ENCODE results near the gene INPP5K.

INPP5K gene

DNA sequence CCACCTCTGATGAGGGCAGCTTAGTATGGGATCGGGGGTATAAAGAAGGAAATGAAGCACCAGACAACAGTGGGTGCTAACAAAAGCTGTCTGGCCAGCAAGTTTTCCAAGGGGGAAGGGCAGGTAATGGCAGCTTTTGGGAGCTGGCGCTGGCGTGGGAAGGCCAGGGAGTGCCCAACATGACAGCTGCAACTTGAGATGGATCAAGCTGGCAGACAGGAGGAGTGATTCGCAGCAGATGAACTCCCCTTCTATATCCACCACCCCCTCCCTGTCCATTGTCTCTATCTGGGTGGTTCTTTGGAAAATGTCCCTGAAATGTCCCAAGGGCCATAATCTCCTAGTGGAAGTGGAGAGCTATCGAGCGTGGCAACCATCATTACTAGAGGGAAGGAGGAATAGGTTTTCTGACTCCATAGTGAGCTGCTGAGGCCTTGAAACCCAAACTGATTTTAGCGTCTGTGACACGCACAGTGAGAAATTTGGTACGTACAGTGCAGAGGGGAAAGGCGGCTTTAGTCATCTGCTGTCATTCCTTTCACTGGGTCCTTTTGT lies 4.8 kb upstream of the INPP5K start:
- CTCF ChIA-PET = interaction anchor here (1.1 to 3.3 kb wide), 4 partner anchors 11 to 159 kb away, joined by 3 to 8 read pairs (median 6); no protein-coding TSS in a partner anchor
- DNase-seq (ENCODE audit: extremely low spot score) = no peak
- POLR2A ChIA-PET = no interaction called here
- TF ChIP-seq, protein P1, sequence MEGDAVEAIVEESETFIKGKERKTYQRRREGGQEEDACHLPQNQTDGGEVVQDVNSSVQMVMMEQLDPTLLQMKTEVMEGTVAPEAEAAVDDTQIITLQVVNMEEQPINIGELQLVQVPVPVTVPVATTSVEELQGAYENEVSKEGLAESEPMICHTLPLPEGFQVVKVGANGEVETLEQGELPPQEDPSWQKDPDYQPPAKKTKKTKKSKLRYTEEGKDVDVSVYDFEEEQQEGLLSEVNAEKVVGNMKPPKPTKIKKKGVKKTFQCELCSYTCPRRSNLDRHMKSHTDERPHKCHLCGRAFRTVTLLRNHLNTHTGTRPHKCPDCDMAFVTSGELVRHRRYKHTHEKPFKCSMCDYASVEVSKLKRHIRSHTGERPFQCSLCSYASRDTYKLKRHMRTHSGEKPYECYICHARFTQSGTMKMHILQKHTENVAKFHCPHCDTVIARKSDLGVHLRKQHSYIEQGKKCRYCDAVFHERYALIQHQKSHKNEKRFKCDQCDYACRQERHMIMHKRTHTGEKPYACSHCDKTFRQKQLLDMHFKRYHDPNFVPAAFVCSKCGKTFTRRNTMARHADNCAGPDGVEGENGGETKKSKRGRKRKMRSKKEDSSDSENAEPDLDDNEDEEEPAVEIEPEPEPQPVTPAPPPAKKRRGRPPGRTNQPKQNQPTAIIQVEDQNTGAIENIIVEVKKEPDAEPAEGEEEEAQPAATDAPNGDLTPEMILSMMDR (IDR thresholded peaks at IDR 0.05; ENCODE audit: control extremely low read depth, extremely low read depth, low read depth, missing control alignments) = no peak

DNA sequence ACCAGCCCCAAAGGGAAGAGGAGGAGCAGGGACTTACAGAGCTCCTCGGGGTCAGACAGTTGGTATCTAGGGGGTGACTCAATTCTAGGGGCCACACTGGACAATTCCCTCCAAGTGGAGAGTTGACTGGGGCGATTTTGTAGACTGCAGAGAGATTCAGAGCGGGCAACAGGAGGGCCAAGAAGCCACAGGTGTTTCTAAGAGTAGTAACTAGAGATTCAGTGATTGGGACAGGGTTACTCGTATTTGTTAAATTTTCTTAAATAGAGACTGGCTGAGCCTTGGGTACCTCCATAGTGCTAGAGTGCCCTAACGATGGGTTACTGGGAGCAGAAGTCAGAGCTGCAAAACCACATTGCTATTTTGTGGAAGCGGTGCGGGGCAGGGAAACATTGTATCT lies 3.3 kb upstream of the INPP5K start:
- ChIA-PET CTCF (interaction anchor here (1.1 to 3.3 kb wide), 7 partner anchors 10 to 154 kb away, joined by 3 to 13 read pairs (median 6); no protein-coding TSS in a partner anchor), POLR2A (interaction anchor here (0.5 kb wide), 1 partner anchor 87 kb away, joined by 6 read pairs; no protein-coding TSS in a partner anchor)
- no peak for DNase-seq (ENCODE audit: extremely low spot score)
- TF ChIP-seq, protein P1 (IDR thresholded peaks at IDR 0.05; ENCODE audit: control extremely low read depth, extremely low read depth, low read depth, missing control alignments) = no peak

DNA sequence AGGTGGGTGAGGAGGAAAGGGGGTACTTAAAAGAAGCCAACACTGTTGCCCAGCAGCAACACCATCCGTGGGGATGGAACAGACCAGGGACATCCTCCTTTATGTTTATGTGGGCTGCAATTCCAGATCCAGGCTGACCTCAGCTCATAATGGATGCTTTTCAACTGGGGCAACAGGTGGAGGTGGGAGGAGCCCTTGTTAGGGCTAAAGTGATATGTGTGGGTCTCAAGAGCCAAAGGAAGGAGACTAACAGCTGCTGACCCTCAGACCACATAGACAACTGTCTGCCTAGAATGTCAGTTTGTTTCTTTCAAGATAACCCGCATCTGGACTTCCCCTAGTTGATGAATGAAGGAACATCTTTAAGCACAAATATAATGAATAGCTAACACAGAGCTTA lies 2.0 kb upstream of the INPP5K start:
- ChIA-PET CTCF (interaction anchor here (1.0 to 3.6 kb wide), 7 partner anchors 9 to 153 kb away, joined by 3 to 36 read pairs (median 7); no protein-coding TSS in a partner anchor), POLR2A (no interaction called here)
- TF ChIP-seq, protein P1 (IDR thresholded peaks at IDR 0.05; ENCODE audit: control extremely low read depth, extremely low read depth, low read depth, missing control alignments) = no peak
- no peak for DNase-seq (ENCODE audit: extremely low spot score)

DNA sequence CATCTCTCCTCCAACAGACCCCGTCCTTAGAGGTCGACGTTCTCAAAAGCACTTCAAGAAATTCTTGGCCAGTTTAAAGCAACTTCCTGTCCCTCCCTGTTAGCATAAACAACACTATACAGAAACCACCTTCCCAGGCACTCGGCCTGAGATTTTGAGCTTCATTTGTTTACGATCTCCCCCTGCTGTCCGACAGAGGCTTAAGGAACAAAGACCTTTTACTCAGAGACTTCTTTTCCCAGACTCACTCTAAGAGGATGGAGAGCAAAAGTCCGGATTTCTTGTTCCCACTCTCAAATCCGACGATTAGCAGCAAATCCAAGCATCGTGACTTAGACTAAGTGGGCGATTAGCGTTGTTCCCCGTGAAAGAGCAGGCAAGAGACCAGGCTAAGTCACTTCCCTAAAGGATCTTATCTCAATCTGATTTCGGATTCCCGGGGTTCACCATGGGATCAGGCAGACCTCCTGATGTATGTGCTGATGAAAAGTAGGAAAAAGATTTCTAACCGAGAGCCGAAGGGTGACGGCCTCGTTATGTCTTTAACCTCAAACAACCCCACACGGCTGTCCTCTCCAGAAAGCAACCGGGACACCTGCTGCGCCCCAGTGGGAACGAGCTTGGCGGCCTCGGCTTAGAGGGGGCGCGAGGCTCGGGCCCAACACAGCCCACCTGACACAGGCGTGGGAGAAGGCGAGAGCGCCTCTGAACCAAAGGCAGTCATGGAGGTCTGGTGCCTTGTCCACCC lies 598 bp downstream of the INPP5K start:
- TF ChIP-seq, protein P1 (IDR thresholded peaks at IDR 0.05; ENCODE audit: control extremely low read depth, extremely low read depth, low read depth, missing control alignments) = peak; percentile 76
- POLR2A ChIA-PET = interaction anchor here (0.5 to 1.2 kb wide), 5 partner anchors 11 to 127 kb away, joined by 3 to 6 read pairs (median 5); no protein-coding TSS in a partner anchor
- DNase-seq (ENCODE audit: extremely low spot score) = peak; percentile 77
- CTCF ChIA-PET = interaction anchor here (0.6 to 3.6 kb wide), 33 partner anchors 11 to 393 kb away, joined by 3 to 80 read pairs (median 6); partner anchors contain the start of genes CRK, MYO1C, RILP and TRARG1

DNA sequence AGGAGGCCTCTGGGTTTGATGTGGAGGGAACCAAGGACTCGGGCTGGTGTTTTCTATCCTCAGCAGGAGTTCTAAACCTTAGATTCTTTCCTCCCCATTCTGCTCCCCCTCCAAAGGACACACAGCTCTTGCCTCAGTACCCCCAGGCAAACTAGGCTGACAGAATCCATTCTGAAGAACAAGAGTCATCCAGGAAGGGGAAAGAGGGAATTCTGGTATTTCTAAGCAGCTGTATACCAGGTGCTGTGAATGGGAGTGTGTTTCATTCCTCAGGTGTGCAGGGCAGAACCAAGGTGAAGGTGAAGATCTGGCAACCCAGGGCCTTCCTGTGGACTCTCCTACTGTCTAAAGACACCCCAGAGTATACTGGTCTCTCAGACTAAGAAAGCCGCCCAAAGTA lies 4.1 kb downstream of the INPP5K start:
- POLR2A ChIA-PET = no interaction called here
- TF ChIP-seq, protein P1 (IDR thresholded peaks at IDR 0.05; ENCODE audit: control extremely low read depth, extremely low read depth, low read depth, missing control alignments) = no peak
- CTCF ChIA-PET = interaction anchor here (1.2 to 2.3 kb wide), 4 partner anchors 10 to 147 kb away, joined by 3 to 13 read pairs (median 4); no protein-coding TSS in a partner anchor
- DNase-seq (ENCODE audit: extremely low spot score) = no peak

DNA sequence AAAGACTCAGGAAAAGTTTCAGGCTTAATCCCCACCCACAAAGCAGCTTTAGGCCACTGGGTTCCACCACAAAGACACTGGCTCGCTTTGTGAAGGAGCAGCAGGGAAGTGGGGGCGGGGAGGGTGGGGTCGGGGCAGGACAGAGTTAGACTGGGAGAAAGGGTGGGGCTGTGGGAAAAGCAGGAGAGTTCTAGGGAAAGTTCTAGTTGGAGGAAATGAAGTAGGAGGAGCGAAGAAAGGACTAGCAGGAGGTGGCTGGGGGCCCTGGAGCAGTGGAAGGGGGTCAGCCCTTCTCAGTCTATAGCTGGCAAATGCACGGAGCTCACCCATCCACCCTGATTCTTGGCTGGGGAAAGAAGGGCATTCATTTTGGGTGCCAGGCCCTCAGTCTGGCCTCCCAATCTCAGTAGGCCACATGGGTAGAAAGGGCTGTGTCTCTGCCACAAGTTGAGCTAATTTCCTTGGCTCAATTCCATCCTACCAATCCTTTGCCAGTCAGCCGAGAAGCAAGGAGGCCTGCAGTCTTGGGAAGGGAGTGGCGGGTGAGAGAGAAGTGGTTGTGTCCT lies 4.6 kb downstream of the INPP5K start:
- no peak for DNase-seq (ENCODE audit: extremely low spot score)
- ChIA-PET CTCF (interaction anchor here (1.7 to 2.3 kb wide), 2 partner anchors 14 to 147 kb away, joined by 4 to 13 read pairs; no protein-coding TSS in a partner anchor), POLR2A (no interaction called here)

More for the DNA sequence above, 4.6 kb downstream of the INPP5K start:
- TF ChIP-seq, protein P1 (IDR thresholded peaks at IDR 0.05; ENCODE audit: control extremely low read depth, extremely low read depth, low read depth, missing control alignments) = no peak

Data from GM10248 (cell line).